Stimulated activated naive CD8-positive, alpha-beta T cell treated with anti-CD3 and anti-CD28 coated beads, Interleukin-15, Interleukin-2, amounts not matched to agents 100 ng/mL and 50 ng/mL, for 24 hours (primary cell): ENCODE results near the gene PHACTR2.
"Not testable (repeated sequence)": the region's sequence is repeated elsewhere in the genome, so short reads cannot be mapped to it uniquely, and the experiment has no call there.

ENCODE experiments used
- H3K27ac Mint-ChIP-seq: one replicate; pipeline ENCODE4 v1.8.0; 2021; ENCODE audit warnings: mild to moderate bottlenecking, mixed read lengths
- H3K27me3 Mint-ChIP-seq: one replicate; pipeline ENCODE4 v1.8.0; 2021; ENCODE audit warnings: mixed read lengths
- H3K36me3 Mint-ChIP-seq: one replicate; pipeline ENCODE4 v1.8.0; 2021; ENCODE audit warnings: low read depth, mixed read lengths
- H3K4me1 Mint-ChIP-seq: one replicate; pipeline ENCODE4 v1.8.0; 2021; ENCODE audit warnings: low read depth, mixed read lengths
- H3K4me3 Mint-ChIP-seq: one replicate; pipeline ENCODE4 v1.8.0; 2021; ENCODE audit warnings: mild to moderate bottlenecking, mixed read lengths
- H3K9me3 Mint-ChIP-seq: one replicate; pipeline ENCODE4 v1.8.0; 2021; ENCODE audit warnings: mixed read lengths

The PHACTR2 gene

GRCh38 chr6:143873600-143873999 is 195.8 kb downstream of the PHACTR2 start:
- H3K27me3 Mint-ChIP-seq, H3K27ac Mint-ChIP-seq, H3K36me3 Mint-ChIP-seq, H3K4me3 Mint-ChIP-seq: not testable (repeated sequence)
- H3K4me1 Mint-ChIP-seq, result peaks cover 25% of the 10 kb centered on the region
- H3K9me3 Mint-ChIP-seq, result peaks cover 23% of the 10 kb centered on the region

DNA sequence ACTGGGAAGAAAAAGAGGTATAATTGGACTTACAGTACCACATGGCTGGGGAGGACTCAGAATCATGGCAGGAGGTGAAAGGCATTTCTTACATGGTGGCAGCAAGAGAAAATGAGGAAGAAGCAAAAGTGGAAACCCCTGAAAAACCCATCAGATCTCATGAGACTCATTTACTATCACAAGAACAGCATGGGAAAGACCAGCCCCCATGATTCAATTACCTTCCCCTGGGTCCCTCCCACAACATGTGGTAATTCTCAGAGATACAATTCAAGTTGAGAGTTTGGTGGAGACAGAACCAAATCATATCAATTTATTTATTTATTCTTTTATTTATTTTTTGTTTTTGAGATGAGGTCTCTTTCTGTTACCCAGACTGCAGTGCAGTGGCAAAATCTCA is 196.7 kb downstream of the PHACTR2 start:
- peaks cover 25% of the 10 kb centered on the region for H3K4me1 Mint-ChIP-seq
- H3K9me3 Mint-ChIP-seq, result peaks cover 23% of the 10 kb centered on the region
- H3K27me3 Mint-ChIP-seq, H3K27ac Mint-ChIP-seq, H3K36me3 Mint-ChIP-seq, H3K4me3 Mint-ChIP-seq: not testable (repeated sequence)

DNA sequence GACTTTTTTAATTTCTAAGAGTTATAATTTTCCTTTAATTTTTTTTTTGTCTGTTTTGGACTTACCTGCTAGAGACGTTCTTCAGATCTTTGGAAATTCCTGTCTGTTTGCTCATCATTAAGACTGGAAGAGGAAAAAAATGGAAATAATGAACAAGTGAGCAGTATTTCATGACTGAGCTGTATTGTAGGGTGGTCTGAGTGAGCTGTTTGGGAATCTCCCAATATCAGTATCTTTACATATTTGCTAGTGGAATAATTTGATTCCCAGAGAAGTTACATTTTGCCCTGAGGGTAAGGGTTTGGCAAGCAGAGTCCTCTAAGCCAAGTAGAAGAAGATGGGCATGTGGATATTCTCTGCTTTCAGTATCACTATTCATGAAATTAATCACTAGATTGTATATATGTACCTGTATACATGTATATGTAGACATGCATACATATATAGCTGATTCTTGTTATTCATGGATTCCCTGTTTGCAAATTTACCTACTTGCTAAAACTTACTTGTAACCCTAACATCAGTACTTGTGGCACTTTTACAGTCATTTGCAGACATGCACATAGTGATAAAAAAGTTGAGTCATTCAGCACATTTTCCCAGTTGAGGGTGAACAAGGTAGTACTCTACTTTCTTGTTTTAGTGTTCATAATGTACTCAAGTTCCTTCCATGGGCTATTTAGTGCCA is 200.0 kb downstream of the PHACTR2 start:
- no peaks in the 10 kb centered on the region for H3K36me3 Mint-ChIP-seq
- H3K27me3 Mint-ChIP-seq, result no peaks in the 10 kb centered on the region
- no peak overlapping the region for H3K27ac Mint-ChIP-seq
- H3K4me3 Mint-ChIP-seq, result no peak overlapping the region
- H3K9me3 Mint-ChIP-seq, result peaks cover 23% of the 10 kb centered on the region
- peaks cover 18% of the 10 kb centered on the region for H3K4me1 Mint-ChIP-seq

DNA sequence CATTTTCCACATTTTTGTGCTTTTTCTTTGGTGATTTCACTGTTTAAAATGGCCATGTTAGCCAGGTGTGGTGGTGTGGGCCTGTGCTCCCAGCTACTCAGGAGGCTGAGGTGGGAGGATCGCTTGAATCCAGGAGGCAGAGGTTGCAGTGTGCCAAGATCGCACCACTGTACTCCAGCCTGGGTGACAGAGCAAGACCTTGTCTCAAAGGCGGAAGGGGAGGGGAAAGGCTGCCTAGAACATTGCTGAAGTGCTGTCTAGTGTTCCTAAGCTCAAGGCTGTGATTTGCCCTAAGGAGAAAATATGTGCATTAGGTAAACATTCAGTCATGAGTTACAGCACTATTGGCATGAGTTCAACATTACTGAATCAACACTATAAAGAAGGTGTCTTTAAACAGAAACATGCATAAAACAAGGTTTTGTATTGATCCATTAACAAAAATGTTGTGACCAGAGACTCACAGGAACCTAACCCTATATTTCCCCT is 200.6 kb downstream of the PHACTR2 start:
- Mint-ChIP-seq H3K27ac (no peak overlapping the region), H3K27me3 (no peaks in the 10 kb centered on the region), H3K4me3 (no peak overlapping the region), H3K9me3 (peaks cover 23% of the 10 kb centered on the region), H3K36me3 (no peaks in the 10 kb centered on the region), H3K4me1 (peaks cover 14% of the 10 kb centered on the region)

DNA sequence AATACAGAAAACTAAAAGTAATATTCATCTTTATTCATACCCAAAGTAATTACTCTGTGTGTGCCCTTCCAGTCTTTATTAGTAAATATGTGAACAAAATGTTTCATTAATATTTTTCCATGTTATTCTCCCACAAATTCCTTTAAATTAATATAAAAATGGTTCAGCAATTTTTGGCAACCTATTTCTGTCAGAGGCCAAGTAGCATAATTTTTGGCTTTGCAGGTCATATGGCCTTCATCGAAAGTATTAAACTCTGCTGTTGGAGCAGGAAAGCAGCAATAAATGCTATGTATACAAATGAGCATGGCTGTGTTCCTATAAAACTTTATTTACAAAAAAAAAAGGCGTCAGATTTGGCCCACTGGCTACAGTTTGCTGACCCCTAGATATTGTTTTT is 202.6 kb downstream of the PHACTR2 start:
- no peaks in the 10 kb centered on the region for H3K36me3 Mint-ChIP-seq
- no peaks in the 10 kb centered on the region for H3K27me3 Mint-ChIP-seq
- H3K9me3 Mint-ChIP-seq, result peaks cover 11% of the 10 kb centered on the region
- H3K4me1 Mint-ChIP-seq, result peaks cover 2% of the 10 kb centered on the region
- H3K4me3 Mint-ChIP-seq, result no peak overlapping the region
- no peak overlapping the region for H3K27ac Mint-ChIP-seq
